HG03439 (cell line): ENCODE data around the gene MPND.

ENCODE experiments used
- ATAC-seq: cut with Tn5 transposase; IDR thresholded peaks from one replicate; pipeline ENCODE4 v1.9.1; 2021; ENCODE audit warnings: mild to moderate bottlenecking, moderate library complexity; ENCODE audit not compliant: unreplicated experiment

The MPND gene

DNA sequence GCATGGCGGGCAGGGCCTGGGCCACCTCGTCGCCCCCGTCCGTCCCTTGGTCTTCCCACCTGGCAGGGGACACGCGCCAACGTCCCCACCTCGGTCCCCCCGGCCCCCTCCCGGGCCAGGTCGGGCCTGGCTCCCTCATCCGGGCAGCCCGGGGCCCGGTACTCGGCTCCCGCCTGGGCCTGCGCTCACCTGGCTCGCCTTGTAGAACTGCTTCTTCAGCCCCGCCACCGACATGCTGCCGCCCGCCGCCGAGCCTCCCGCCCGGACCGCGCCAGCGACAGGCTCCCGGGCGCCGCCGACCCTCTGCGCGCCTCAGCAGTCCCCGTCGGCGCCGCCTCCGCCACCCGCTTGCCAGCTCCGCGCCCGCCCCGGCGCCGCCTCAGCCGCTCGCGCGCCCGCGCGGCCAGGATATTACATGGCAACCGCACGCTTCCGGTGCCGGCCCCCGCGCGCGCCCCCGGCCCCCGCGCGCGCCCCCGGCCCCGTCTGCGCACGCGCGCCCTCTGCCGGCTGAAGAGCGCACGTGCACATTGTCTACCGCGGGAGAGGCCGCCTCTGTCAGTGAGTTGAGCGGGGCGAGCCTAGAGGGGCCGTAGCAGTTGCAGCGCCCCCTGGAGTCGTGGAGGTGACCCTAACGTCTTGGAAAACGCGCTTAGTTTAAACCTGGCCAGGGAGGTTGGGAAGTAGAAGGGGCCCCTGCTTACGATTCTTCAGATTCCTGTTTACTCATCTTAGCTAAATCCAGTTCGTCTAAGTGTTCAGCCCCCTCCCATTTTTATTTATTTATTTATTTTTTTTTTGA is 57.0 kb downstream of the MPND start, which contains the start of gene SH3GL1:
SH3GL1 (minus strand) TSS at position 413 of the 802 bp plus-strand sequence; CDS start at position 234, 179 bp downstream.
- ATAC-seq: peak; percentile 63

DNA sequence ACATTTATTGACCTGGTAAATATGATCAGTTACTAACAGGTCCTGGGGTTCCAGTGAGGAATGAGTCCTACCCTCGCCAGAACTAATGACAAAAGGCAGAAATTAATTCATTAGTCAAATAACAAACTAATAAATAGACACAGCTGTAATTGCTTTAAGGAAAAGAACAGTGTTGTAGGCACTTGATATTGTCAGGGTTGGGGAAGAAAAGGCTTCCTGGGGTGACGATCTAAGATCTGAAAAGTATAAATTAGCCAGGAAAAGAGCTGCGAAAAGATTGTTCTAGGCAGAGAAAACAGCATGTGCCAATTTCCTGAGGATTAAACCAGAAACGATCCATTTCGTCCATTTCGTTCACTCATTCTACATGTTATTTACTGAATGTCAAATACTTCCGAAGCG is 58.4 kb downstream of the MPND start:
- ATAC-seq: no peak

DNA sequence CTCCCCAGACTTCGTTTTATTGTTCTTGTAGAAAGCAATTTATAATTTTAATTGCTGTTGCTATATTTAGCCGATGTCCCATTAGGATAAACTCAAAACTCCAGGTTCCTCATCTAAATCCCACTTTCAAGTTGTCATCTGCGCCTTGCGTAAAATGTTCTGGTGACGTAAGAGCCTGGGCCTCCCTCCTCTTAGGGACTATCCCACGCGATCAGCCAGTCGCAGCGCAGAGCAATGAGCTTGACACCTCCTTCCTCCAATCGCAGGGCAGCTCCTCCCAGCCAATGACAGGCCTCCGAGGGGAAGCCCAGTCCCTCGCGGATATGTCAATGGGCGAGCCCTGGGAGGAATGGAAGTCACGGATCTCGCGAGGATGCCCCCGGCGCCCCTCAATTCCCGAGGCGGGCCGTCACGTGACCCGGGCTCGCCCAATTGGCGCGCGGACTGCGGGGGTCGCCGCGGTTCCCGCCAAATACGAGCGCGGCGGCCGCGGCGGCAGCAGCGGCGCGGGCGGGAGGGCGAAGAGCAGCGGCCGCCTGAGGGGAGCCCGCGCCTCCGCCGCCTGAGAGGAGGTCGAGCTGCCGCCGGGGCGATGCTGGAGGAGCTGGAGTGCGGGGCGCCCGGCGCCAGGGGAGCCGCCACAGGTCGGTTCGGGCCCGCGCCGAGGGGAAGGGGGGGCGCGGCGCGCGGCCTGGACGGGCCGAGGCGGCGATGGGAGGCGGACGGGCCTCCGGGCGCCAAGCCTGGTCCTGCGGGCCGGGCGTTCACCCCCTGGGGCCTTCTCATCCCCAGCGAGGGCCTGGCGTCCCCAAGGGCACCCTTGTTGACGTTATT is 59.0 kb downstream of the MPND start, which contains the start of gene CHAF1A:
CHAF1A (plus strand) TSS at position 470 of the 834 bp plus-strand sequence; CDS start at position 593, 123 bp downstream.
- ATAC-seq: peak; percentile 76

DNA sequence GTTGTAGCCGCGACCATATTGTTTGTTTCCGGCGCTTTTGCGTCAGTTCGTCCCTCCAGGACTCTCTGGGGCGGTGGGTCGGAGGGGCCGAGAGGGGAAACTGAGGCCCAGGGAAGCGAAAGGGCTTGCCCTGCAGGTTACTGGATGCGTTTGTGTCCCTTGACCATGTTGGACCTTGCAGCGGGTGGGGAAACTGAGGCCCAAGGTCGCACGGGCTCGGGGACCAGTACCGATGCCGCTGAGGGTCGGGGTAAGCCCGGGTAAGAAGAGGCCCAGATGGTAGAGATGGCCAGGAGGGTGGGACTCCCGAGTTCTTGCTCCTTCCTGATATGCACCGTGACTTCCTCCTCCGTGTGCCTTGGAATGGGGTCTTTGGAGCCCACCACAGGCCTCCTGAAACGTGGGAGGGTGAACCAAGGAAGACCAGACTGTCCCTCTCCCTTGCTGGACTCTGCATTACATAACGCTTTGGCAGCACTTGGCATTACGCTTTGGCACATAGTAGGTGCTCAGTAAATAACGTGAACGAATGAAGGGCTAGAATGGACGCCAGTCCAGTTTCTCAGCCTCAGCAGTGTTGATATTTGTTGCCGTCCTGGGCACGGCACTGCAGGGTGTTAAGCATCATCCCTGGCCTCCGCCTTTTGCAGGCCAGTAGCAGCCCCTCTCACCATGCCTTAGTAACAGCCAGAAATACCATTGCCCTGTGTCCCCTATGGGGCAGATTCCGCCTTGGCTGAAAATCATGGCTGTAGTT is 59.8 kb downstream of the MPND start:
- no peak for ATAC-seq

DNA sequence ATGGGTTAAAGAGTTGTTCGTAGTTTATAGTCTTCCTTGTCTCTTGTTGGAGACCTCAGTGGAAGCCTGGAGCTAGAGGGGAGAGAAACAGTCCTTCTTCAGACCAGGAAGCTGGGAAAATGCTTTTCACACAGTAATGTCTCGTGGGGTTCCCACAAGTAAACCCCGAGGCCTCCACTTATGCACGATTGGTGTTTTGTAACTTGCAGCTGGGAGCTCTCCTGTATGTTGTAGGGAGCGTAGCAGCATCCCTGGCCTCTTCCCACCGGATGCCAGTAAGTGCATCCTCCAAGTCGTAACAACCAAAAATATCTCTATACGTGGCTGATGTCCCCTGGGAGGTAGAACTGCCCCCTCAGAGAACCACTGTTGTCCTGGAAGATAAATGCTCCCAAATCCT is 62.6 kb downstream of the MPND start:
- ATAC-seq: no peak

DNA sequence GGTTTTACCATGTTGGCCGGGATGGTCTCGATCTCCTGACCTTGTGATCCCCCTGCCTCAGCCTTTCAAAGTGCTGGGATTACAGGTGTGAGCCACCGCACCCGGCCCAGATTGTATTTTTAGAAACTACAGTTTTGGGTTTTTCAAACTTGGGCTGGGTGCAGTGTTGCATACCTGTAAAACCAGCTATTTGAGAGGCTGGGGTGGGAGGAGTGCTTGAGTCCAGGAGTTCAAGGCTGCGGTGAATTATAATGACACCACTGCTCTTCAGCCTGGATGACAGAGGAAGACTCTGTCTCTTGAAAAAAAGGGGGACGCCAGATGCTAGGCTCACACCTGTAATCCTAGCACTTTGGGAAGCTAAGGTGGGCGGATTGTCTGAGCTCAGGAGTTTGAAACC is 63.3 kb downstream of the MPND start:
- no peak for ATAC-seq

DNA sequence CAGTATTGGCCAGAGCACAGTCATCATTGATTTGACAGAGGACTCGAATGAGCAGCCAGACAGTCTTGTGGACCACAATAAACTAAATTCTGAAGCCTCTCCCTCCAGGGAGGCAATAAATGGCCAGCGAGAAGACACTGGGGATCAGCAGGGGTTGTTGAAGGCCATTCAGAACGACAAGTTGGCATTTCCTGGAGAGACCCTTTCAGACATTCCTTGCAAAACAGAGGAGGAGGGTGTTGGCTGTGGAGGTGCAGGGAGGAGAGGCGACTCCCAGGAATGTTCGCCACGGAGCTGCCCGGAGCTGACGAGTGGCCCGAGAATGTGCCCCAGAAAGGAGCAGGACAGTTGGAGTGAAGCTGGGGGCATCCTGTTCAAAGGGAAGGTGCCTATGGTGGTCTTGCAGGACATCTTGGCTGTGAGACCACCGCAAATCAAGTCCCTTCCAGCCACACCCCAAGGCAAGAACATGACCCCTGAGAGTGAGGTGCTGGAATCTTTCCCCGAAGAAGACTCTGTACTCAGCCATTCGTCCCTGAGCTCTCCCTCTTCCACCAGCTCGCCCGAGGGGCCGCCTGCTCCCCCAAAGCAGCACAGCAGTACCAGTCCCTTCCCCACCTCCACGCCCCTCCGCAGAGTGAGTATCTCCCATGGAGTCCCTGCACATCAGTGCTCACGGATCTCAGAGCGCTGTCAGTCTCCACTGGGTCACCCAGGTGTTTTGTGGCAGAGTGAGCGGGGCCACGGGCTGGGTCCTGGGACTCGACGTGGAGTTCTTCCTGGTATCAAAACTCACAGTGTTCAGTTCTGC is 66.0 kb downstream of the MPND start:
- no peak for ATAC-seq
